OCI-M1 (cell line): ENCODE data around the gene LYRM4.
A peak's percentile ranks its signal among the peaks of the same experiment; 100 is the strongest.
"Not testable (repeated sequence)": the region's sequence is repeated elsewhere in the genome, so short reads cannot be mapped to it uniquely, and the experiment has no call there.

ENCODE experiments used
- DNase-seq: peaks from one replicate; lab custom pipeline; 2025; lab: John Stamatoyannopoulos, UW

Gene LYRM4

DNA sequence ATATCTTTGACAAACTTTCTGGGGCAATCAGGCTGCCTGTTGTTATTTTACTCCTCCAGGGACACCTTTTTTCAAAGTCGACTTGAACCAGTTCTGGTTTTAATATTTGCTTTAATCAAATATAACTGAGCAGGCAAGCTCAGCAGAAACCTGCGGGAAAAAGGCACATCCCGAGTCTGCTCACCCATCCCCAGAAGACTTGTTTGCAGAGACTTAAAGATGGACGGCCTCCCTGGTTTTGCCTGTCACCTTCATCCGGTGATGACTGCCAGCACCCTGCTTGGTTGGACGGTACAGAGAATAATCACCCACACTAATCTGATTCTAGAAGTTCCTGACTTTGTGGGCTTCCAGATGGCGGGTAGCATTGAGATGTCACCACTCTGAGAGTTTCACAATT, 138.8 kb downstream of the LYRM4 start:
- no peak for DNase-seq

GRCh38 chr6:5121479-5121878, 139.3 kb downstream of the LYRM4 start:
- no peak for DNase-seq

- not testable (repeated sequence) for DNase-seq
Measured at GRCh38 chr6:5120543-5120942, 140.2 kb downstream of the LYRM4 start.

- DNase-seq, result no peak
Measured at GRCh38 chr6:5120011-5120410, 140.7 kb downstream of the LYRM4 start.

GRCh38 chr6:5119090-5119951, 141.4 kb downstream of the LYRM4 start:
- no peak for DNase-seq

DNA sequence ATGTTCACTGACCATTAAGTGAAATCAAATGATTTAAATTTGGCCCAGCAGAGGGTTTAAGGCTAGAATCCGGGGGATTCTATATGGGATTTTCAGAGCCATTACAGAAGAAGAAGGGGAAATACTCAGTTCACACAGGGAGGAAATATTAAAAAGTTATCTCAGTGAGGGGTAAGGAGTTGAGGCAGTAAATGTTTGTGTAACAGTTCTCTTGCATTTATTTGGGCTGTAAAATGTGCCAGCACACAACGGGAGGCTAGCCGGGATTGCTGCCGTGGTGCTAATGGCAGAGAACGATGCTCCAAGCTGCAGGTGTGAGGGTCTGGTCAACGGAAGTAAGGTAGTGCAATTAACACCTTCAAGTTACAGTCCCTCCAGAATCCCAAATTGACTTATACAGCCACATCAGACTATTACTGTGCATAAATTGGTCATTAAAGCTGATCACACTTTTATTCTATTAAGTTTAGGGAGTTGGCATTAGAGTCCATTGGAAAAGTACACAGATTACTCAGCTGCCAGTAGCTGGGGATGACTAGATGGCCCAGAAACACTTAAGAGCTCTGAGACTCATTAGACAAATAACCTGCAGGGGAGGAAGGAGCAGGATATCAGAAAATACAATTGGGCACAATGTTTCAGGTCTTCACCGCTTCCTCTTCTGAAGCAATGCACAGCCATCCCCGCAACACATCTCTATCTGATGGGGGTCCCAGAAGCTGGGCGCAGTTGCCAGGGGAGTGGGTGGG, 144.3 kb downstream of the LYRM4 start:
- no peak for DNase-seq

GRCh38 chr6:5115168-5115567, 145.6 kb downstream of the LYRM4 start:
- DNase-seq, result no peak

GRCh38 chr6:5113096-5113495, 147.7 kb downstream of the LYRM4 start:
- DNase-seq, result no peak

DNA sequence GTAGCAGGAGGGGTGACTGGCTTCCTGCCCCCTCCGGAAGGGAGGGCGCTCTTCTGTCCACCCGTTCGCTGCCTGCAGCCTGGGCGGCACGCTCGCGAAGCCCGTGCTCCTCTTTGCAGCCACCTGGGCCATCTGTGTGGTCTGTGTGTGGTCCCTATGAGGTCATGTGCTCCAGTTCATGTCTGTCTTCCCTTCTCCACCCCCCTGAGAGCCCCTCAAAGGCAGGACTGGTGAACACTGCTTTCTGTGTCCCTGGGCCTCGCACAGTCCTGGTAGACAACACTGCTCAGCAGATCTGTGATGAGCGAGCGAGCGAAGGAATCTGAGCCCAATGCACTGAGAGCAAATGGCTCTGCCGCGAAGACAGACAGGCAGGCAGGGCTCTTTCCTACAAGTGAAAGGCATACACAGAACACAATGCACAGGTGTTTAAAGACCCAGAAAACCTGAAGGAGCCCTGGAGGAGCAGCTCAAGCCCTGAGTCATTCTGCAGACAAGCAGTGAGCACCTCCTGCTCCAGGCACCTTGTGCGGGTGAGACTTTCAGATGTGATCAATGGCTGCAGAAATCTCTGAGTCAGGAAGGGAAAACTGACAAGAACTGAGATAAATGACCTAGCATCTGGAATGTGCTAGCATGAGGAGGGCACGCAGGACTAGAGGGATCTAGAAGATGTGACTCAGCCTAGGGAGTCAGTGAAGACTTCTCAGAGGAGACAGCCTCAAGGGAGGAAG, 148.5 kb downstream of the LYRM4 start:
- no peak for DNase-seq

DNA sequence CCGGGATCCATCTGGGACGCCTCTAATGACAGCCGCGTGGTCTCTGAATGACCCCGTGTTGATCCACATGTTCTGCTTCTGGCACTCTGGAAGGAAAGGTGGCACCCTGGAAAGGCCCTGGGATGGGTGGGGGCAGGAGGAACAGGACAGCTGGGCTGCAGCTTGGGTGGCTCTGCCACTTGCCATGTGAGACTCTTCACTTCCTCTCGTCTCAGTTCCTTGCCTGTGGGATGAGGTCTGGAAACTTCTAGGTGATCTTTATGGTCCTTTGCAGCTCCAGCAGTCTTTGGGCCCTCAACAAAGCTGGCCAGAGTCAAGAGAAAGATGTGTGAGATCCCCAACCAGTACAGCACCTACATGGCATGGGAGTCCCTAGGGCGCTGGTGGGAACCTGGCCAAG, 149.1 kb downstream of the LYRM4 start:
- DNase-seq, result no peak

- no peak for DNase-seq
Measured at GRCh38 chr6:5110246-5110645, 150.5 kb downstream of the LYRM4 start.

DNA sequence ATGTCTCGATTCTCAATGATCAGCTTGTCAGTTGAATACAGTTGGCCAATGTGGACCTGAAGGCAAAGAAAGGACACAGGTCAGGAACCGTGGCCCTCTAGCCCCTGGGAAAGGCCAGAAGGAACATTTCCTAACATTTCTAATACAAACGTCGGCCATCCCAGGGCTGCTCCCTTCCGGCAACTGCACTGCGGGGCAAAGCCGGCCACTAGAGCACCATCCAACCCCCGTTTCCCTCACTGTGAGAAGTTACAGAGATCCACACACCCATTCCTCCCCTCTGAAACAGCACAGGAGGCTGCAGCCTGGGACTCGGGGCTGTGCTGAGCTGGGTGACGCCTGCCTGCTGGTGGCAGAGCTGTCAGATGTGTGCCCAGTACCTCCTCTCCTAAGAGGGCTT, 151.3 kb downstream of the LYRM4 start:
- DNase-seq, result no peak

DNA sequence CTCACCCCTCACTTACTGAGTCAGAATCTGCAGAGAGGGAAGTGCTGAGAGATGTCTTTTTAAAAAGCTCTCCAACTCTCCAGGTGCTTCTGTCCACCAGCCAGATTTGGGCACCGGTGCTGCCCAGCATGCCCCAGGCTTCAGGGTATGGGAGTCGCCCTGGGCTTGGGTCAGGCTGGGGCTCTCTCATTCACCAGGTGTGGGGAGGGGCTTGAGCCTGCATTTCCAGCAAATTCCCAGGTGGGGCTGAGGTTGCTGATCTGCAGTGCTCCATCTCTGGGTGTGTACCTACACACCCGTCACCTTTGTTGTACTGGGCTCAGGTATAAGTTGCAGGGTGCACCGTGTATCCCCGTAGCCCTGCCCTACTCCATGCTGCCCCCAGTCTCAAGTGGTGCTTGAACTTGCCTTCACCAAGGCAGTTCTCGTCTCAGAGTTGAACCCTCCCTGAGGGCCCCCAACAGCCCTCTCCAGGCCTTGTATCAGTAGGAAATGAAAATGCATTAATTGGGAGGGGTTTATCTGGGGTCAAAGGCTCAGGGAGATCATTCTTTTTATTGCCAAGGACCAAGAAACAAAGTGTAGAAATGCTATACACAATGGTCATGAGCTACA, 152.1 kb downstream of the LYRM4 start:
- DNase-seq, result no peak

- no peak for DNase-seq
Measured at GRCh38 chr6:5108068-5108467, 152.7 kb downstream of the LYRM4 start.

DNA sequence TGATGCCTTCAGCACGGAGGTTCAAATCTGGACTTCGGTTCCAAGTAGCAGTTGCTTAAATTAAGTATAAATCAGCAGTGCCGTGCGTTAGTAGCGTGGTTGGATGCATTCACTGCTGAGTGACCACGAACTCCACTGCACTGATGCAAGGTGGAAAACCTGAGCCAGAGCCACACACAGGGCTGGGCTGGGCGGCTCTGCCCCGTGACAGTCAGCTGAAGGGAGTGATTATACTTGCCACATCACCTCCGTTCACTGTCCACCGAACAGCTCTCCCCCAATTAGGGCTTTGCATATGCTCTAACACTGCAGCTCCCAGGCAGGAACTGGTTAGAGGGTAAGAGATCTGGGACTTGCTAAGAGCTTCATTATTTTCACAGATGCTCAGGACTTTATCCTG, 153.4 kb downstream of the LYRM4 start:
- no peak for DNase-seq

GRCh38 chr6:5105146-5105545, 155.6 kb downstream of the LYRM4 start:
- DNase-seq, result no peak

DNA sequence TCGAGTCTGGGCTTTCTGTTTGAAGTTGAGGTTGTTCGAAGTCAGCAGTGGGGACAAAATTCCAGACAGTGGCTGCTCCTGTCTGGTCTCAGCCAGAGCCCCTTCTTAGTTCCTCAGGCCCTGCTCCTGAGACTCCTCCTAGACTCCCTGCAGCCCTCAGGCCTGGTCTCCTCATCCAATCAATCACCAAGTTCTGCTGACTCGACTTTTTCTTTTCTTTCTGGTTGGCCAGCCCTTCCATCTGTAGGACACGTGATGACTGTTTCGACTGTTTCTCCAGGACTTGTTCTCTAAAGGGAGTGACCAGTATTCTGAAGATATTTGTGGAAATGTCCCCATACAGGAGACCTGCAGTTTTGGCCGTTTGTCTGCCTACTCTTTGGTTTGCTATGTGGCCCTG, 156.1 kb downstream of the LYRM4 start:
- no peak for DNase-seq

- peak; percentile 79 for DNase-seq
Measured at GRCh38 chr6:5103250-5103649, 157.5 kb downstream of the LYRM4 start.

DNA sequence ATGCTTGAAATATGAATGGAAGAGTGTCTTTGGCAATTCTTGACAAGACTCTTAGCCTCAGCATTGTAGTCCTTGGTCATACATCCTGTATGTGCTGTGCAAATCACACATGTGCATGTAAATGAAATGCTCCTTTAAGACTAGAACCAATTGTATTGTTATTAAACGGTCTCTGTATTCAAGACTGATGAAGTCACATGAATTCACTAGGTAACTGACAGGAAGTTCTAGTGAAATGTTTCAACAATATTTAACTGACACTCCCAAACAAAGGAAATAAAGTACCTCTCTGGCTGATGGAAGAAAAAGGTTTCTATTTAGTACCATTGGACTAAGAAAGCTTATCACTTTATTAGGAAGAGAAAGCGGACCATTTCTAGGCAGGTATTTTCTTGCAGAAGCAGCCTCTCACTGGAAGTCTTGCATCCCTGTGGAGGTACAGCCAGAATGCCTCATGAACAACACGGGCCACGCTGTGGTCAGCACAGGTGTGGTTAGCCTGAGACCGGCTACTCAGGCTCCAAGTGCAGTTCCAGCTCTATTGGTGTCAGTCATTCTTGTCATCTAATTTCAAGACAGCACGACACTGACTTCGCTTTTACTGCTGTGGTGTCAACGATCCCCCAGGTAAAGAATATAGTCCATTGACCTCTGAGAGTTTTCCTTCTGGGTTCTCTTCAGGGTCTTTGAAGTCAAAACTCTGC, 158.3 kb downstream of the LYRM4 start:
- no peak for DNase-seq

DNA sequence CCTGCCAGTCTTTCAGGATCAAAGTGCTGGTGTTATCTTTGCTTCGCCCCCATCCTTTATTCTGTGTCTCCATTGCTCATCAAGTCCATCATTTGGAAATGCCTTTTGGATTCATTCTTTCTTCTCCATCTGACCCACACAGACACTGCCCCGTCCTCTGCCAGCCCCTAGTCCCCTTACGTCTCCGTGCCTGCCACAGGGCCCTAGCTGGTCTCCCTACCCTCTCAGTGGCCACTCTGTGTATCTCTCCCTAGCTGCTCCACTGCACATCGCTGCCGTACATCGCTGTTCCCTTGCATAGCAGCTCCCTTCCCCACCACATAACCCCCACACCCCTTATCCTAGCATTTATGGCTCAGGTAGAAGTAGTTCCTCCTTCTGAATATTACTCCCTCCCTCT, 159.9 kb downstream of the LYRM4 start:
- DNase-seq, result no peak

GRCh38 chr6:5099537-5099936, 161.2 kb downstream of the LYRM4 start:
- DNase-seq, result no peak
